Testis (tissue), 3 donors: Measurements from ENCODE around the gene CD80. TPM values are rescaled to one million over a fixed set of nuclear protein-coding genes. Genes with fewer than 3 reads are reported as not detected.
"Not testable (repeated sequence)": the region's sequence is repeated elsewhere in the genome, so short reads cannot be mapped to it uniquely, and the experiment has no call there.

Source experiments
- DNase-seq: peaks from one replicate; pipeline ENCODE4 v3.0.0-alpha.2; 2019
- H3K27ac ChIP-seq, 2 donors: fragments of 200-600 bp; sonication (generic); one replicate each; pipeline ENCODE4 v1.5.1; 2019
- H3K27me3 ChIP-seq: fragments of 200-600 bp; sonication (generic); one replicate; pipeline ENCODE4 v1.5.1; 2019
- H3K36me3 ChIP-seq: fragments of 200-600 bp; sonication (generic); one replicate; pipeline ENCODE4 v1.5.1; 2017; ENCODE audit warnings: low read depth; ENCODE audit errors: missing control alignments
- H3K4me1 ChIP-seq: fragments of 200-600 bp; sonication (generic); one replicate; pipeline ENCODE4 v1.5.1; 2019
- H3K4me3 ChIP-seq, 2 donors: fragments of 200-600 bp; sonication (generic); one replicate each; pipeline ENCODE4 v1.5.1; 2017 to 2019
- H3K9me3 ChIP-seq: fragments of 200-600 bp; sonication (generic); one replicate; pipeline ENCODE4 v1.5.1; 2017
- POLR2A ChIP-seq: fragments of 450-650 bp; IDR thresholded peaks from one replicate; pipeline ENCODE4 v1.6.1; 2017; ENCODE audit warnings: antibody characterized with exemption, mild to moderate bottlenecking, moderate library complexity
- WGBS, 2 donors: methylation state at CpG; one replicate each; pipeline ENCODE4 v1.1.5; 2018; 5-methylcytosine and 5-hydroxymethylcytosine counted together
- intact Hi-C: fragments of 100-400 bp; cut with DNase I; formaldehyde crosslinking; loops from one replicate; pipeline ENCODE4 v1.15.1; 2023; ENCODE audit warnings: low total_unique reads
- polyA plus RNA-seq: library from polyadenylated mRNA; stranded (reverse); fragments of 350-450 nt; fragmentation: Illumina TruSeq; extraction: RNeasy Lipid Tissue Mini Kit (QIAGEN cat#74804); gene quantifications from one replicate; pipeline ENCODE4 v1.2.3, GENCODE V29; 2014; ENCODE audit warnings: low read depth, low replicate concordance; ENCODE audit not compliant: insufficient read depth
- total RNA-seq, 2 donors: library from RNA; depleted of rRNA; stranded (reverse); fragments of >200 nt; gene quantifications; one replicate each; pipeline ENCODE4 v1.2.3, GENCODE V29; 2016
- TF ChIP-seq, protein P1 (sequence below), 3 experiments: fragments of 450-650 bp in 2 of 3; fragments of 200-600 bp in 1 of 3; sonication (generic) in 1 of 3; IDR thresholded peaks; one replicate each; pipeline ENCODE4 v1.5.1; 2016 to 2019; ENCODE audit warnings: antibody characterized with exemption in 3 of 3, mild to moderate bottlenecking in 2 of 3, moderate library complexity in 1 of 3

CD80 gene
- total and polyA plus RNA-seq, 3 donors from 2014 or later: 0.42 to 2.0 (median 0.74) TPM

DNA sequence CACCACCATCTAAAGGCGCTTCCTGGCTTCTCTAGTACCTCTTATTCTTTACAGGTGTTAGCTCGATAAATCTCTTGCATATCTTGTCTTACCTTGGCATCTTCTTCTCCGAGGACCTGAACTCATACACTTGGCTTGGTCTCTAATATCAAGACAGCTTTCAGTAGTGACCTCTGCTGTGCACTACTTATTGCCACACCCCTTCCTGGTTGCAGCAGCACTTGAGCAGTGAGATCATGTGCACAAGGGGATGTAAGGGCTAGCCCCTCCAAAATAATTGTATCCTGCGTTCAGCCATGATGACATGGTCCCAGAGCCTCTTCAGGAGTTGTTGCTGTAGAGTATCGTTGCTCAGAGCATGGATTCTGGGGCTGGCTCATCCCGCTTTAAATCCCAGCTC is 37.0 kb upstream of the CD80 start:
- Histone ChIP-seq H3K27me3 (no peaks in the 10 kb centered on the region), H3K9me3 (no peaks in the 10 kb centered on the region), H3K27ac (no peak overlapping the region), H3K36me3 (no peaks in the 10 kb centered on the region), H3K4me3 (no peak overlapping the region), H3K4me1 (no peaks in the 10 kb centered on the region)
- intact Hi-C loops: no loop called here
- TF ChIP-seq, protein P1, sequence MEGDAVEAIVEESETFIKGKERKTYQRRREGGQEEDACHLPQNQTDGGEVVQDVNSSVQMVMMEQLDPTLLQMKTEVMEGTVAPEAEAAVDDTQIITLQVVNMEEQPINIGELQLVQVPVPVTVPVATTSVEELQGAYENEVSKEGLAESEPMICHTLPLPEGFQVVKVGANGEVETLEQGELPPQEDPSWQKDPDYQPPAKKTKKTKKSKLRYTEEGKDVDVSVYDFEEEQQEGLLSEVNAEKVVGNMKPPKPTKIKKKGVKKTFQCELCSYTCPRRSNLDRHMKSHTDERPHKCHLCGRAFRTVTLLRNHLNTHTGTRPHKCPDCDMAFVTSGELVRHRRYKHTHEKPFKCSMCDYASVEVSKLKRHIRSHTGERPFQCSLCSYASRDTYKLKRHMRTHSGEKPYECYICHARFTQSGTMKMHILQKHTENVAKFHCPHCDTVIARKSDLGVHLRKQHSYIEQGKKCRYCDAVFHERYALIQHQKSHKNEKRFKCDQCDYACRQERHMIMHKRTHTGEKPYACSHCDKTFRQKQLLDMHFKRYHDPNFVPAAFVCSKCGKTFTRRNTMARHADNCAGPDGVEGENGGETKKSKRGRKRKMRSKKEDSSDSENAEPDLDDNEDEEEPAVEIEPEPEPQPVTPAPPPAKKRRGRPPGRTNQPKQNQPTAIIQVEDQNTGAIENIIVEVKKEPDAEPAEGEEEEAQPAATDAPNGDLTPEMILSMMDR (IDR thresholded peaks at IDR 0.05): no peak
- no peak for TF ChIP-seq POLR2A
- 93% methylated on average over 6 of the region's 6 CpGs for WGBS, 2 donors
- no peak for DNase-seq

DNA sequence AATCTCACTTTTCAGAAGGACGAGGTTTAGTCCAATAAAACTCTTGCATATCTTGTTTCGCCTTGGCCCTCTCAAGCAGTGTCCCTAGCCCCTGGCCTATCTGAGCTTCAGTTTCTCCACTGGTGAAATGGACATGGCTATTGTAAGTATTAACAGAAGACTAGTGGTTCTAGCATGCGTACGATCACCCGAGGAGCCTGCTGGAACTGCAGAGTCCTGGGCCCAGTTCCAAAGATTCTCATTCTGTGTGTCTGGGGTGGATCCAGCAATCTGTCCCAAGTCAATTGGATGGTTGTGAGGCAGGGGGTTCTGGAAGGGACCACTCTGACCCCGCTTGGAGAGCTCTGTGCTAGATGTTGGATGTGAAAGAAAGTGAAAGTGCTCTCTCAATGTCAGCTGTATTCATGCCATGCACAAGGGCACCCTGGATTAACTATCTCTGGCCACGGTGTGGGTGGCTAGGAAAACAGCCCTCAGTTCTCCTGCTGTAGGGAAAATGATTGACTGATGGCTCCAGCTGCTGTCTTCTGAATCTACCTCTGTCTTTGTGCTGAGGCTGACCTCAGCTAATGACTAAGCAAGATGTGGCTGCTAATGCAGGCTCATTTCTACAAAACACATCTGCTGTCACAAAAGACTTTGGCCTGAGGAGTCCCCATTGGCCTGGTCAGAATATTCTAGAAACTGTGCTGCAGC is 36.4 kb upstream of the CD80 start:
- H3K4me1 ChIP-seq: no peaks in the 10 kb centered on the region
- H3K27me3 ChIP-seq: no peaks in the 10 kb centered on the region
- intact Hi-C loops: no loop called here
- 78 to 80% methylated on average over 7 of the region's 7 CpGs for WGBS, 2 donors
- TF ChIP-seq POLR2A: no peak
- TF ChIP-seq, protein P1 (IDR thresholded peaks at IDR 0.05): no peak
- H3K27ac ChIP-seq: peak overlapping the region in 1 of 2 donors; percentile 37
- H3K9me3 ChIP-seq: no peaks in the 10 kb centered on the region
- H3K4me3 ChIP-seq: no peak overlapping the region
- no peaks in the 10 kb centered on the region for H3K36me3 ChIP-seq
- no peak for DNase-seq

DNA sequence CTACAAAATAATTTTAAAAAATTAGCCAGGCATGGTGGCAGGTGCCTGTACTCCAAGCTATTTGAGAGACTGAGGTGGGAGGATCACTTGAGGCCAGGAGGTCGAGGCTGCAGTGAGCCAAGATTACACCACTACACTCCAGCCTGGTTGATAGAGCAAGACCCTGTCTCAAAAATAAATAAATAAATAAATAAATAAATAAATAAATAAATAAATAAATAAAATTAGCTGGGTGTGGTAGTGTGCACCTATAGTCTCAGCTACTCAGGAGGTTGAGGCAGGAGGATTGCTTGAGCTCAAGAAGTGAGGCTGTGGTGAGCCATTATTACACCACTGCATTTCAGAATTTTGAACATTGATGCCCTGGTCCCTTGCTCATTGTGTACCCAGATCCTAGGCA is 35.5 kb upstream of the CD80 start:
- WGBS, 2 donors: 93 to 100% methylated on average over 1 of the region's 1 CpG
- H3K4me1 ChIP-seq, H3K27ac ChIP-seq, intact Hi-C loops, H3K9me3 ChIP-seq, H3K4me3 ChIP-seq, H3K36me3 ChIP-seq, DNase-seq, H3K27me3 ChIP-seq: not testable (repeated sequence)

DNA sequence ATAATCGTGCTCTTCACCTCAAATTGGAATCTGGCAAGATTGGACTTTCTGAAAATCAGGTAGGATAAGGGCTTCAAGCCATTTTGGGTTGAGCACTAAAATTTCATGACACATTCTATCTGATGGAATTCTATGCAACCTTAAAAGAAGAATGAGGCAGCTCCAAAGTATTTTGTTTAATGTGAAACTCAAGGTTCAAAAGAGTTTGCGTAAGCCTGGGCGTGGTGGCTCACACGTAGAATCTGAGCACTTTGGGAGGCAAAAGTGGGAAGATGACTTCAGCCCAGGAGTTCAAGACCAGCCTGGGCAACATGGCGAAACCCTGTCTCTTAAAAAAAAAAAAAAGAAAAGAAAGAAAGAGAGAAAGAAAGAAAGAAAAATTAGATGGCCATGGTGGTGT is 34.7 kb upstream of the CD80 start:
- TF ChIP-seq, protein P1 (IDR thresholded peaks at IDR 0.05): no peak
- no peak for TF ChIP-seq POLR2A
- H3K4me3 ChIP-seq: no peak overlapping the region
- no peaks in the 10 kb centered on the region for H3K9me3 ChIP-seq
- no peaks in the 10 kb centered on the region for H3K27me3 ChIP-seq
- no peak for DNase-seq
- no peaks in the 10 kb centered on the region for H3K4me1 ChIP-seq
- intact Hi-C loops: no loop called here
- no peak overlapping the region for H3K27ac ChIP-seq
- no peaks in the 10 kb centered on the region for H3K36me3 ChIP-seq
- WGBS, 2 donors: 87 to 95% methylated on average over 5 of the region's 5 CpGs

DNA sequence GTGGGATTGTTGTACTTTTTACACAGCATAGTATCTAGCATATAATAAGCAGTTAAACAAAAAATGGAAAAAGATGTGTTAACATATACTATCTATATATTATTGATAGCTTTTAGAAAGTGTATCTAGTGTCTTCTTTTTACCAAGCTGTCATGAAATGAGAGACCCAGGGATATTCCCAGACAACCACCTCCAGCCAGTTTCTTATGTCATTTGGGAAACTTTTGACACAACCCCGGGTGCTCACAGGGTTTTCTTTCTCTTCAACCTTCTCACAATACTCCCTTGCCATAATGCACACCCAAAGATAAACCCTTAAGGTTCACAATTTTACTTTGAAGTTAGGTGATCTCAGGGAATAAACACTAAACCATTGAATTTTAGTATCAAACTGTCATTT is 33.4 kb upstream of the CD80 start:
- TF ChIP-seq, protein P1 (IDR thresholded peaks at IDR 0.05): no peak
- no peak for TF ChIP-seq POLR2A
- H3K27ac ChIP-seq: no peak overlapping the region
- 79 to 85% methylated on average over 1 of the region's 1 CpG for WGBS, 2 donors
- H3K27me3 ChIP-seq: no peaks in the 10 kb centered on the region
- H3K36me3 ChIP-seq: no peaks in the 10 kb centered on the region
- intact Hi-C loops: no loop called here
- H3K9me3 ChIP-seq: no peaks in the 10 kb centered on the region
- no peaks in the 10 kb centered on the region for H3K4me1 ChIP-seq
- H3K4me3 ChIP-seq: no peak overlapping the region
- no peak for DNase-seq
